NOMO-1 treated with dmso at 0.1 percent for 144 hours (cell line): ENCODE data around the gene DRC1.

Experiments used
- DNase-seq: peaks from one replicate; lab custom pipeline; 2025; ENCODE audit not compliant: unreplicated experiment; lab: John Stamatoyannopoulos, UW

Gene DRC1

GRCh38 chr2:26475832-26476501, 74.2 kb downstream of the DRC1 start:
- DNase-seq, result no peak

- peak; percentile 23 for DNase-seq
Measured at GRCh38 chr2:26477126-26477910, 75.6 kb downstream of the DRC1 start.

- DNase-seq, result no peak
Measured at GRCh38 chr2:26477911-26478253, 76.2 kb downstream of the DRC1 start, which contains the start of gene OTOF. OTOF (minus strand) TSS chr2:26478124.

- DNase-seq, result no peak
Measured at GRCh38 chr2:26478366-26478765, 76.6 kb downstream of the DRC1 start.

- DNase-seq, result no peak
Measured at GRCh38 chr2:26479131-26479788, 77.5 kb downstream of the DRC1 start.

GRCh38 chr2:26479789-26480565, 78.3 kb downstream of the DRC1 start:
- DNase-seq, result no peak

- DNase-seq, result no peak
Measured at GRCh38 chr2:26480566-26481423, 79.1 kb downstream of the DRC1 start.

GRCh38 chr2:26481706-26482105, 80.0 kb downstream of the DRC1 start:
- no peak for DNase-seq

- DNase-seq, result no peak
Measured at GRCh38 chr2:26482211-26483026, 80.7 kb downstream of the DRC1 start.

- no peak for DNase-seq
Measured at GRCh38 chr2:26483027-26483326, 81.3 kb downstream of the DRC1 start.

- no peak for DNase-seq
Measured at GRCh38 chr2:26483516-26483915, 81.8 kb downstream of the DRC1 start.

- DNase-seq, result no peak
Measured at GRCh38 chr2:26483957-26484565, 82.3 kb downstream of the DRC1 start.

GRCh38 chr2:26484579-26484978, 82.9 kb downstream of the DRC1 start:
- DNase-seq, result no peak

- DNase-seq, result no peak
Measured at GRCh38 chr2:26485099-26485498, 83.4 kb downstream of the DRC1 start.

- no peak for DNase-seq
Measured at GRCh38 chr2:26485725-26486418, 84.2 kb downstream of the DRC1 start.

- no peak for DNase-seq
Measured at GRCh38 chr2:26486789-26487188, 85.1 kb downstream of the DRC1 start.

- DNase-seq, result no peak
Measured at GRCh38 chr2:26487192-26487591, 85.5 kb downstream of the DRC1 start.

- no peak for DNase-seq
Measured at GRCh38 chr2:26488463-26489212, 86.9 kb downstream of the DRC1 start.
